OCI-M1 (cell line): Measurements from ENCODE around the gene SCLY.
A peak's percentile ranks its signal among the peaks of the same experiment; 100 is the strongest.

ENCODE experiments used
- DNase-seq: peaks from one replicate; lab custom pipeline; 2025; lab: John Stamatoyannopoulos, UW

The SCLY gene

GRCh38 chr2:238097988-238098871, 37.4 kb downstream of the SCLY start:
- DNase-seq = peak; percentile 90

GRCh38 chr2:238098901-238099713, 38.3 kb downstream of the SCLY start:
- no peak for DNase-seq

GRCh38 chr2:238099714-238100048, 38.9 kb downstream of the SCLY start:
- no peak for DNase-seq

GRCh38 chr2:238100049-238100820, 39.4 kb downstream of the SCLY start, which contains the start of gene ESPNL:
TSS of gene ESPNL (plus strand) at chr2:238100340. CDS start at chr2:238100420, 80 bp downstream.
- DNase-seq = no peak

- DNase-seq = no peak
Measured at GRCh38 chr2:238100821-238101771, 40.3 kb downstream of the SCLY start.

GRCh38 chr2:238101891-238102841, 41.4 kb downstream of the SCLY start:
- DNase-seq = no peak

GRCh38 chr2:238102865-238103264, 42.1 kb downstream of the SCLY start:
- no peak for DNase-seq

- DNase-seq = no peak
Measured at GRCh38 chr2:238103465-238104225, 42.8 kb downstream of the SCLY start.

- no peak for DNase-seq
Measured at GRCh38 chr2:238104226-238104690, 43.5 kb downstream of the SCLY start.

- DNase-seq = no peak
Measured at GRCh38 chr2:238104691-238105371, 44.0 kb downstream of the SCLY start.

GRCh38 chr2:238105506-238106338, 44.9 kb downstream of the SCLY start:
- DNase-seq = no peak

GRCh38 chr2:238106339-238106697, 45.5 kb downstream of the SCLY start:
- DNase-seq = no peak

- DNase-seq = peak; percentile 69
Measured at GRCh38 chr2:238106698-238107524, 46.1 kb downstream of the SCLY start.

GRCh38 chr2:238107525-238108422, 47.0 kb downstream of the SCLY start:
- DNase-seq = no peak

- DNase-seq = no peak
Measured at GRCh38 chr2:238108423-238109183, 47.8 kb downstream of the SCLY start.
